ENCODE data around the gene NWD2. TPM values are rescaled to one million over a fixed set of nuclear protein-coding genes. Genes with fewer than 3 reads are reported as not detected.
"Not testable (repeated sequence)": the region's sequence is repeated elsewhere in the genome, so short reads cannot be mapped to it uniquely, and the experiment has no call there.

The NWD2 gene
- total RNA-seq, 2 donors from 2014 or later = not detected

GRCh38 chr4:37482236-37482913 lies 237.8 kb downstream of the NWD2 start:
- peaks cover 7 to 16% of the 10 kb centered on the region in 2 donors for H3K36me3 Mint-ChIP-seq
- no peak for ATAC-seq
- no peak overlapping the region for H3K27ac Mint-ChIP-seq
- H3K9me3 Mint-ChIP-seq = peaks cover 0 to 10% of the 10 kb centered on the region in 2 donors
- DNase-seq (ENCODE audit: low spot score in 2 of 2) = no peak

- peaks cover 7 to 16% of the 10 kb centered on the region in 2 donors for H3K36me3 Mint-ChIP-seq
- DNase-seq (ENCODE audit: low spot score in 2 of 2) (no peak), ATAC-seq (no peak)
- H3K9me3 Mint-ChIP-seq = peaks cover 0 to 10% of the 10 kb centered on the region in 2 donors
- H3K27ac Mint-ChIP-seq = no peak overlapping the region
Observed at GRCh38 chr4:37483610-37484009, 239.1 kb downstream of the NWD2 start.

- Mint-ChIP-seq H3K27ac (no peak overlapping the region), H3K36me3 (peaks cover 7 to 15% of the 10 kb centered on the region in 2 donors), H3K9me3 (peaks cover 0 to 10% of the 10 kb centered on the region in 2 donors)
- DNase-seq (ENCODE audit: low spot score in 2 of 2) = no peak
- ATAC-seq = no peak
Observed at GRCh38 chr4:37486166-37486565, 241.6 kb downstream of the NWD2 start.

GRCh38 chr4:37487668-37488067 lies 243.1 kb downstream of the NWD2 start:
- Mint-ChIP-seq H3K27ac (no peak overlapping the region), H3K36me3 (peaks cover 0 to under 1% of the 10 kb centered on the region in 2 donors)

GRCh38 chr4:37489697-37490096 lies 245.2 kb downstream of the NWD2 start:
- ATAC-seq (no peak), DNase-seq (ENCODE audit: low spot score in 2 of 2) (no peak)
- no peak overlapping the region for H3K27ac Mint-ChIP-seq
- H3K36me3 Mint-ChIP-seq = no peaks in the 10 kb centered on the region
- H3K9me3 Mint-ChIP-seq = no peaks in the 10 kb centered on the region

More at GRCh38 chr4:37487668-37488067, 243.1 kb downstream of the NWD2 start:
- DNase-seq (ENCODE audit: low spot score in 2 of 2) = no peak
- H3K9me3 Mint-ChIP-seq = no peaks in the 10 kb centered on the region
- ATAC-seq = no peak

- H3K9me3 Mint-ChIP-seq = no peaks in the 10 kb centered on the region
- no peak for ATAC-seq
Observed at GRCh38 chr4:37490391-37491347, 246.1 kb downstream of the NWD2 start.

GRCh38 chr4:37495353-37495752 lies 250.8 kb downstream of the NWD2 start:
- H3K9me3 Mint-ChIP-seq = peaks cover 11 to 14% of the 10 kb centered on the region in 2 donors
- DNase-seq (ENCODE audit: low spot score in 2 of 2); ATAC-seq; H3K27ac Mint-ChIP-seq; H3K36me3 Mint-ChIP-seq: not testable (repeated sequence)

More at GRCh38 chr4:37490391-37491347, 246.1 kb downstream of the NWD2 start:
- DNase-seq (ENCODE audit: low spot score in 2 of 2) = no peak
- H3K27ac Mint-ChIP-seq = no peak overlapping the region
- no peaks in the 10 kb centered on the region for H3K36me3 Mint-ChIP-seq
